Smooth muscle cell (in vitro differentiated cells): ENCODE data around the gene SYT9. TPM values are rescaled to one million over a fixed set of nuclear protein-coding genes. Genes with fewer than 3 reads are reported as not detected.

Experiments used
- DNase-seq: peaks from one replicate; lab custom pipeline; 2025; ENCODE audit not compliant: unreplicated experiment; lab: John Stamatoyannopoulos, UW
- H2AFZ ChIP-seq: fragments of 200-600 bp; sonication (generic); 2 replicates; pipeline ENCODE4 v1.6.0; 2016; ENCODE audit warnings: antibody characterized with exemption, low read depth, mild to moderate bottlenecking
- H3F3A ChIP-seq: fragments of 200-600 bp; sonication (generic); 2 replicates; pipeline ENCODE4 v1.6.0; 2017; ENCODE audit warnings: antibody characterized with exemption, low read depth
- H3K27ac ChIP-seq: fragments of 200-600 bp; sonication (generic); 2 replicates; pipeline ENCODE4 v1.5.1; 2016; ENCODE audit warnings: low read depth, mild to moderate bottlenecking
- H3K27me3 ChIP-seq: fragments of 200-600 bp; sonication (generic); 2 replicates; pipeline ENCODE4 v1.6.1; 2016; ENCODE audit warnings: low read depth, mild to moderate bottlenecking
- H3K36me3 ChIP-seq: fragments of 200-600 bp; sonication (generic); 2 replicates; pipeline ENCODE4 v1.5.1; 2016; ENCODE audit warnings: low read depth
- H3K4me1 ChIP-seq: fragments of 200-600 bp; sonication (generic); 2 replicates; pipeline ENCODE4 v1.5.1; 2016; ENCODE audit warnings: low read depth
- H3K4me2 ChIP-seq: fragments of 200-600 bp; sonication (generic); 2 replicates; pipeline ENCODE4 v1.6.0; 2016; ENCODE audit warnings: mild to moderate bottlenecking
- H3K4me3 ChIP-seq: fragments of 200-600 bp; sonication (generic); 2 replicates; pipeline ENCODE4 v1.5.1; 2016; ENCODE audit warnings: mild to moderate bottlenecking
- H3K79me2 ChIP-seq: fragments of 200-600 bp; sonication (generic); 2 replicates; pipeline ENCODE4 v1.6.0; 2016; ENCODE audit warnings: low read depth, mild to moderate bottlenecking
- H3K9ac ChIP-seq: fragments of 200-600 bp; sonication (generic); 2 replicates; pipeline ENCODE4 v1.6.0; 2016; ENCODE audit warnings: low read depth
- H3K9me3 ChIP-seq: fragments of 200-600 bp; sonication (generic); replicated peaks from 2 replicates; pipeline ENCODE4 v1.5.1; 2016; ENCODE audit warnings: low read depth
- H4K20me1 ChIP-seq: fragments of 200-600 bp; sonication (generic); 2 replicates; pipeline ENCODE4 v1.6.0; 2016; ENCODE audit warnings: low read depth
- CTCF ChIP-seq: fragments of 200-600 bp; sonication (generic); IDR thresholded peaks from 2 replicates; pipeline ENCODE4 v1.5.1; 2017; ENCODE audit warnings: borderline replicate concordance, mild to moderate bottlenecking, antibody characterized with exemption; ENCODE audit not compliant: insufficient read depth, poor library complexity, severe bottlenecking
- WGBS: methylation state at CpG from one replicate; pipeline ENCODE4 v1.1.7; 2016; ENCODE audit warnings: low lambda C conversion rate; 5-methylcytosine and 5-hydroxymethylcytosine counted together
- polyA plus RNA-seq: library from polyadenylated mRNA; unstranded; fragments of >200 nt; fragmentation: Nextera tagmentation; extraction: Ambion mirVana; gene quantifications from 2 replicates; pipeline ENCODE4 v1.2.1, GENCODE V29; 2016
- total RNA-seq: library from RNA; depleted of rRNA; stranded (reverse); fragments of >200 nt; gene quantifications from 2 replicates; pipeline ENCODE4 v1.2.3, GENCODE V29; 2014

SYT9 gene
- total and polyA plus RNA-seq, 2 experiments from 2014 or later, result 0.06 TPM; not detected in 1

- Histone ChIP-seq H4K20me1 (no peaks in the 10 kb centered on the region), H3K9ac (no peak overlapping the region), H3K79me2 (no peaks in the 10 kb centered on the region), H3K27me3 (no peaks in the 10 kb centered on the region), H2AFZ (no peak overlapping the region), H3F3A (no peaks in the 10 kb centered on the region), H3K4me2 (no peak overlapping the region), H3K9me3 (no peaks in the 10 kb centered on the region), H3K4me3 (no peak overlapping the region), H3K36me3 (no peaks in the 10 kb centered on the region), H3K27ac (no peak overlapping the region), H3K4me1 (no peaks in the 10 kb centered on the region)
- DNase-seq, result no peak
- no peak for TF ChIP-seq CTCF
- 64% methylated on average over 3 of the region's 3 CpGs for WGBS
These were observed 199.8 kb downstream of the SYT9 start for GRCh38 chr11:7451520-7451919.

- H3K79me2 ChIP-seq, result no peaks in the 10 kb centered on the region
- H2AFZ ChIP-seq, result no peak overlapping the region
- H3K9ac ChIP-seq, result no peak overlapping the region
- H3K4me3 ChIP-seq, result no peak overlapping the region
- no peaks in the 10 kb centered on the region for H4K20me1 ChIP-seq
- H3K27me3 ChIP-seq, result no peaks in the 10 kb centered on the region
- no peak overlapping the region for H3K4me2 ChIP-seq
- H3K27ac ChIP-seq, result no peak overlapping the region
- no peaks in the 10 kb centered on the region for H3F3A ChIP-seq
- no peaks in the 10 kb centered on the region for H3K4me1 ChIP-seq
- H3K9me3 ChIP-seq, result no peaks in the 10 kb centered on the region
- TF ChIP-seq CTCF, result no peak
- DNase-seq, result no peak
- H3K36me3 ChIP-seq, result no peaks in the 10 kb centered on the region
- WGBS, result 76% methylated on average over 1 of the region's 1 CpG
These were observed 200.3 kb downstream of the SYT9 start for GRCh38 chr11:7451952-7452494.

DNA sequence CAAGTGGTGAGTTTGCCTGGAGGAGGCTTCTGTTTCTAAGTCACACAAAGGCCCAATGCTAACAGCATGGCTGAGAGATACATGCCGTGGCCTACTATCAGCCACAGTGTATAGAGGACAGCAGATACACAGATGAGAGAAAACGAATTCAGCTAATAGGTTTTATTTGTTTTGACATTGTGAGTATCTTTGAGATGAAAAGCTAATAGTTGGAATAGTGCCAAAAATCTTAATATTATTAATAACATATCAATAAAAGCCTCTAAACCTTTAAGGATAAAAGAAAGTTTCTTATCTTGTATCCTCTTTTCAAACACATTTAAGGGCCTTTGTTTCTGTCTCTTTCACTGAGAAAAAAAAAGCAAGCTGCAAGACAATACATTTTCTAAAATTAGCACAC, 203.2 kb downstream of the SYT9 start:
- no peaks in the 10 kb centered on the region for H3F3A ChIP-seq
- no peak for DNase-seq

More for the DNA sequence above, 203.2 kb downstream of the SYT9 start:
- Histone ChIP-seq H3K27me3 (no peaks in the 10 kb centered on the region), H3K4me3 (no peak overlapping the region), H3K9me3 (no peaks in the 10 kb centered on the region), H3K79me2 (no peaks in the 10 kb centered on the region), H3K36me3 (no peaks in the 10 kb centered on the region), H3K27ac (no peak overlapping the region), H2AFZ (no peak overlapping the region), H3K4me1 (no peaks in the 10 kb centered on the region), H4K20me1 (no peaks in the 10 kb centered on the region), H3K9ac (no peak overlapping the region), H3K4me2 (no peak overlapping the region)
- WGBS, result 87% methylated on average over 2 of the region's 2 CpGs
- TF ChIP-seq CTCF, result no peak
